SJSA1 (cell line): ENCODE results near the gene SPON1. TPM values are rescaled to one million over a fixed set of nuclear protein-coding genes. Genes with fewer than 3 reads are reported as not detected.
A peak's percentile ranks its signal among the peaks of the same experiment; 100 is the strongest.
"Not testable (repeated sequence)": the region's sequence is repeated elsewhere in the genome, so short reads cannot be mapped to it uniquely, and the experiment has no call there.

Experiments used
- DNase-seq, 2 experiments: peaks; one replicate each; pipeline ENCODE4 v3.0.0-alpha.2; 2015 to 2020; ENCODE audit warnings: low spot score in 2 of 2, low read depth in 1 of 2
- H3K27ac ChIP-seq: fragments of 250-450 bp; sonication (Bioruptor Pico); 2 replicates; pipeline ENCODE4 v1.5.1; 2020; ENCODE audit warnings: mild to moderate bottlenecking, moderate library complexity
- H3K27me3 ChIP-seq: fragments of 250-450 bp; sonication (Bioruptor Pico); replicated peaks from 2 replicates; pipeline ENCODE4 v1.5.1; 2020; ENCODE audit warnings: mild to moderate bottlenecking, moderate library complexity
- H3K36me3 ChIP-seq: fragments of 250-450 bp; sonication (Bioruptor Pico); 2 replicates; pipeline ENCODE4 v1.5.1; 2020; ENCODE audit warnings: mild to moderate bottlenecking
- H3K4me1 ChIP-seq: fragments of 250-450 bp; sonication (Bioruptor Pico); replicated peaks from 2 replicates; pipeline ENCODE4 v1.6.1; 2021; ENCODE audit warnings: mild to moderate bottlenecking
- H3K4me3 ChIP-seq: fragments of 250-450 bp; sonication (Bioruptor Pico); 2 replicates; pipeline ENCODE4 v1.5.1; 2020; ENCODE audit warnings: mild to moderate bottlenecking
- H3K9me3 ChIP-seq: fragments of 250-450 bp; sonication (Bioruptor Pico); replicated peaks from 2 replicates; pipeline ENCODE4 v1.5.1; 2020; ENCODE audit warnings: mild to moderate bottlenecking
- total RNA-seq: library from RNA; depleted of rRNA; stranded (reverse); fragments of >200 nt; shearing (Covaris generic); gene quantifications from 2 replicates; pipeline ENCODE4 v1.2.3, GENCODE V29; 2014

The SPON1 gene
- total RNA-seq, 1 experiment from 2014 or later, result 24.6 TPM

DNA sequence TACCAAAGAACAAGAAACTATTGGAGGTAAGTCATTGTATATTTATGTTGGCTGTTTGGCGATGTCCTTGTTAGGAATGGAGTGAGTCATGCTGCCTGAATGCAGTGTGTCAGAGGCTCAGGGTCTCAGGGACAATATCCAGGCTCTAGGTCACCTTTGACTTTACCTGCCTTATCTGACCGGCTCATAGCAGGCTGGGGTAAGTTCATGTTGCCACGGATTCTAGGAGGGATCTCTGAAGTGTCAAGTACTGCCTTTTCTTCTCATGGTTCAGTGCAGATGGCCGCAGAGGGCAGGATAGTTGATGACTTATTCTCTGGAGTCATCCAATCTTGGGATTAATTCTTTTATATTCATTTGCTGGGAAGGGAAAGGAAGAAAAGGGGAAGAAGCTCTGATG, 53.2 kb downstream of the SPON1 start:
- no peaks in the 10 kb centered on the region for H3K36me3 ChIP-seq
- H3K4me1 ChIP-seq, result peaks cover 39% of the 10 kb centered on the region
- DNase-seq, result peak; percentile 76 to 84
- H3K27me3 ChIP-seq, result no peaks in the 10 kb centered on the region
- H3K9me3 ChIP-seq, result no peaks in the 10 kb centered on the region
- H3K4me3 ChIP-seq, result no peak overlapping the region
- peak overlapping the region; percentile 50 for H3K27ac ChIP-seq

DNA sequence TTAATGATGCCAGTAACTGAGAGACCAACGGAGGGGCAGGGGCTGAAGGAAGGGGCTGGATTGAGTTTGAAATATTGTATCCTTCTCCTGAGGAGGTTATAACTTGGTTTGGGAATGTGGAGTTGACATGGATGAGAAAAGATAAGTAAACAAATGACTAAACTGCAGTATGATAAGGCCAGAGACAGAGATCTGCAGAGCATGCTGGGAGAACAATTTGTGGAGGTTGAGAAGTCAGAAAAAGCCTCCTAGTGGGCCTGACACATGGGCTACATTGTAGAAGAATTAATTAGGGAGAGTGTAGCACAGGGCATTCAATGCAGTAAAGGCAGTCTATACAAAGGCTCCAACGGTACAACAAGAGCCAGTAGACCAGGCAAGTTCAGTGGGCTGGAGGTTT, 55.9 kb downstream of the SPON1 start:
- no peak for DNase-seq
- Histone ChIP-seq H3K4me1 (peaks cover 33% of the 10 kb centered on the region), H3K4me3 (no peak overlapping the region), H3K27me3 (no peaks in the 10 kb centered on the region), H3K27ac (no peak overlapping the region), H3K36me3 (no peaks in the 10 kb centered on the region), H3K9me3 (no peaks in the 10 kb centered on the region)

DNA sequence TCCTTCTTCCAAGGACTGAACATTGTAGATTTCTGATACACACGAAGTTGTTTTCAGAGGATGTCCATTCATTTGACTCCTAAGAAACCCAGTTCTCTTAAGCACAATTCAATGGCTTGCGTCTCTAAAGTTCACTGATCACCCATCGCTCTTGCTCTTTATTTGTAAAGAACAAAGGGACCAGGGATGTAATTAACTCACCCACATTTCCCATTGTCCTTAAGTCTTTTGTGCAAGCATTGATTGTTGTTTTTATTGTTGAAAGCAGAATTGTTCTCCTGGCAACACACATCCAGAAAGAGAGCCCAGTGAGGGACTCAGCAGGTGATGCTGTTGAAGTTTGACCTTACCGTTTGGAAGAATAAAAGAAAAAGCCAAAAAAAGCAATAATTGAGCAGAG, 59.2 kb downstream of the SPON1 start:
- H3K9me3 ChIP-seq, result no peaks in the 10 kb centered on the region
- no peaks in the 10 kb centered on the region for H3K36me3 ChIP-seq
- no peaks in the 10 kb centered on the region for H3K27me3 ChIP-seq
- H3K4me3 ChIP-seq, result no peak overlapping the region
- H3K4me1 ChIP-seq, result peaks cover 12% of the 10 kb centered on the region
- no peak for DNase-seq
- H3K27ac ChIP-seq, result no peak overlapping the region

DNA sequence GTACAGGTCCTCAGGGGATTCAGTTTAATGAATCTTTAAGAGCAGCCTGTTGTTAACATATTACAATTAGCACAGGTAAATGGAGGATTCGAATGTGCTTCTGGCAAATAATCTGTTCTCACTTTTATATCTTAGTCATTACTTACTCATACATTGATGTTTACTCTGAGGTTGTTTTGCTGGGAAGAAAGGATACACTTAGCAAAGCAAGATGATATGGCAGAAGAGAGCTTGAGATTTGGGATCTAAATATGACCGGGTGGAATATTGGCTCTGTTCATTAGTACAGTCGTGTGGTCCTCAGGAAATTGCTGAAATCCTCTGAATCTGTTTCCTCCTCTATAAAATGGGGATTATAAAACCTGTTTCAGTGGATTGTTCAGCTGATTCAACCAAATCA, 59.7 kb downstream of the SPON1 start:
- Histone ChIP-seq H3K4me3 (no peak overlapping the region), H3K27ac (no peak overlapping the region), H3K36me3 (no peaks in the 10 kb centered on the region), H3K4me1 (peaks cover 12% of the 10 kb centered on the region), H3K9me3 (no peaks in the 10 kb centered on the region), H3K27me3 (no peaks in the 10 kb centered on the region)
- DNase-seq, result no peak

DNA sequence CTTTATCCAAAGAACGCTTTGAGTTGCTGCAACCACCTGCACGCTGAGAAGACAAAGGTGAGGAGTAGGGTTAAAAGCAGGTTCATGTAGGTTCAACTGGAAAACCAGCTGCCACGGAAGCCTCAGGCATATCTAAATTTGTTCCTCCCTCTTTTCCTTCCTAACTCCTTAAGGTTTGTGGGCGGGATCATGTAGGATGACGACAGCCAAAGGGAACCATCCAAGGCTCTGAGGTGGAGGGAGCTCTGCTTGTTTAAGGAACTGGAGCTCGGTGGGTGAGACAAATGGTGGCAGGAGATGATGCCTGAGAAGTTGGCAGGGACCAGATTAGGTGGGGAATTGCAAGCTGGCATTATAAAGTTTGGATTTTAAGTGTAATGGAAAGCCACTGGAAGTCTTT, 60.3 kb downstream of the SPON1 start:
- no peak overlapping the region for H3K27ac ChIP-seq
- no peaks in the 10 kb centered on the region for H3K36me3 ChIP-seq
- H3K27me3 ChIP-seq, result no peaks in the 10 kb centered on the region
- peaks cover 12% of the 10 kb centered on the region for H3K4me1 ChIP-seq
- H3K9me3 ChIP-seq, result no peaks in the 10 kb centered on the region
- H3K4me3 ChIP-seq, result no peak overlapping the region
- no peak for DNase-seq

DNA sequence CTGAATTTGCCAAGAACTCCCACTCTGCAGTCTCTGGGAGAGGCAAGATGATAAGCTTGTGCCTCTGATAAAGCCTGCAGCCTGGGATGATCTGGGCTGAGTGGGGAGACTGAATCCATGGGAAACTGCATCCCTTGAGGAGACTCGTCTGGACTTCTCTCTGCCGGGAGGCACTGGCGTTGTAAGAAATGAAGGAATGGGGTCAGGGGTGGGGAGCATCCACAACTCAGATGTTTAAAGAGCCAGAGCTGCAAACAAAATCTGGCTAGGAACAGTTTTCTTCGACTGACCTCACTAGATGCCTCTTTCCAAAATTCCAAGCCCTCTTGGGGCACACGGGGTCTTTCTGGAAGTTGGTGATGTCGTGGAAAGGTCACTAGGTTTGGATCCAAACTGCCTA, 64.4 kb downstream of the SPON1 start:
- Histone ChIP-seq H3K27ac (no peak overlapping the region), H3K4me1 (peaks cover 14% of the 10 kb centered on the region), H3K27me3 (no peaks in the 10 kb centered on the region), H3K4me3 (no peak overlapping the region), H3K9me3 (no peaks in the 10 kb centered on the region), H3K36me3 (no peaks in the 10 kb centered on the region)
- DNase-seq, result no peak

DNA sequence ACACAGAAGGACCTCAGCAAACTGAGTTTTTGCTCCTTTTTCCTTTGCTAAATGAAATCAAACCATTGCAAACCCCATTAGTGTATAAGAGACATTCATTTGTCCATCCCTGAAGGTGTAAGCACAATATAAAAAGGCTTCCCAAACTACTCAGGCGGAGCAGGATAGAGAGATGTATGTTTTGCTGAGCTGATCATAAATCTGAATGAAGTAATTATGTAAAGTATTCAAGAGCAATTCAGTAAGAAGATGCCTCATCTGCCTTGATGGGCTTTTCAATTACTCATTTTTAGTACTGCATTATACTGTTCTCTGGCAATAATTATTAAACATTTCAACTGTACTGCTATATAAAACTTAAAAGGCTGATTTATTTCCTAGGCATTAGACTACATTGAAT, 65.0 kb downstream of the SPON1 start:
- DNase-seq, result no peak
- Histone ChIP-seq H3K9me3 (no peaks in the 10 kb centered on the region), H3K27me3 (no peaks in the 10 kb centered on the region), H3K27ac (no peak overlapping the region), H3K36me3 (no peaks in the 10 kb centered on the region), H3K4me1 (peaks cover 9% of the 10 kb centered on the region), H3K4me3 (no peak overlapping the region)

DNA sequence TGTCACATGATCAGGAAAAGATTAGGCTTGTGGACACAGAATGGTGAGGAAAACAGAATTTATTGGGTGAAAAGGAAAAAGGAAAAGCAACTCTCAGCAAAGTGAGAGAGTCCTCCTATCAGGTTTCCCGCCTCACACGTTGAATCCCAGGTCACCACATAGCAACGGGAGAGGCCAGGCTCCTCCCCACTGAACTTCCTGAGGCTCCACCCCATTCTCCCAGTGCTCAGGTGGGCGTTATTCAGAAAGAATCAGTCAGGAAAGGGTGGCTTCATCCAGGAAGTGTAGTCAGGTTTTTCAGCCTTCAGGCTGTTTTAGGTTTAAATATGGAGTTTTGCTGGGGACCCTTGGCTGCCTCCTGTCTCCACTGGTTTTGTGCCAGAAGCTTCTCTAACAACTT, 66.9 kb downstream of the SPON1 start:
- H3K4me1 ChIP-seq, result peaks cover 8% of the 10 kb centered on the region
- no peaks in the 10 kb centered on the region for H3K36me3 ChIP-seq
- no peak for DNase-seq
- H3K9me3 ChIP-seq, result no peaks in the 10 kb centered on the region
- no peaks in the 10 kb centered on the region for H3K27me3 ChIP-seq
- H3K4me3 ChIP-seq, result no peak overlapping the region
- no peak overlapping the region for H3K27ac ChIP-seq

DNA sequence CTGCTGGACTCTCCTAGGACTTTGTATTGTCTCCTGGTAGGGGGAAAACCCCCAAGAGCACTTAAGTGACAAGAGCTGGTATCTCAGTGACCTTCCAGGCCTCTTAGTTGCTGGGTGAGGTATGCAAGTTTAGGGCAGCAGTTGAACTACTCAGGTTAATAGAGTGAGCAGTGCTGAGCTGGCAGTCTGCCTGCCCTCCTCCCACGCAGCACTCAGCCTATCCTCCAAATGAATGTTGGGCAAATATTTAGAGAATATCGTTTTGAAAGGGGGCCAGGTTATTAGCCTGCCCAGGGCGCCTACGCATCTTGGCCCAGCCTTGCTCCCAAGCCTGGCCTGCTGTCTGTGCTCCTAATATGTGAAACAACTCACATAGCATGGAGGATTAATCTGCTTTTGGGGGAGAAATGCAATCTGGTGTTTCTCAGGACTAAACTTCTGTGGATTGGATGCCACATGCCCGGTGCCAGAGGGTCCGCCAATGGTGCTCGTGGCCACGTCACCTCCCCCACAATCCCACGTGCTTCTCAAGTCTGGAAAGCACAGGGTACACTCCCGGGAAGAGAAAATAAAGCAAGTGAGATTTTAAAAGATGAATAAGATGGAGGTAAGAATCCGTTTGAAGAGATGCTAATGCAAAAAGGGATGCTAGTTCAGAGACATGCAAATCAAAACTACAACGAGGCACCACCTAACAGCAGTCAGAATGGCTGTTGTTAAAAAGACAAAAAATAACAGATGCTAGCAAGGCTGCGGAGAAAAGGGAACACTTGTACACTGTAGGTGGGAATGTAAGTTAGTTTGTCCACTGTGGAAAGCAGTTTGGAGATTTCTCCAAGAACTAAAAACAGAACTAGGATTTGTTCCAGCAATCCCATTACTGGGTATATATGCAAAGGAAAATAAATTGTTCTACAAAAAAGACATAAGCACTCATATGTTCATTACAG, 67.7 kb downstream of the SPON1 start:
- Histone ChIP-seq H3K4me3 (no peak overlapping the region), H3K36me3 (no peaks in the 10 kb centered on the region), H3K9me3 (no peaks in the 10 kb centered on the region), H3K27ac (no peak overlapping the region), H3K4me1 (peaks cover 8% of the 10 kb centered on the region), H3K27me3 (no peaks in the 10 kb centered on the region)
- peak in 1 of 2 experiments; percentile 28 for DNase-seq

DNA sequence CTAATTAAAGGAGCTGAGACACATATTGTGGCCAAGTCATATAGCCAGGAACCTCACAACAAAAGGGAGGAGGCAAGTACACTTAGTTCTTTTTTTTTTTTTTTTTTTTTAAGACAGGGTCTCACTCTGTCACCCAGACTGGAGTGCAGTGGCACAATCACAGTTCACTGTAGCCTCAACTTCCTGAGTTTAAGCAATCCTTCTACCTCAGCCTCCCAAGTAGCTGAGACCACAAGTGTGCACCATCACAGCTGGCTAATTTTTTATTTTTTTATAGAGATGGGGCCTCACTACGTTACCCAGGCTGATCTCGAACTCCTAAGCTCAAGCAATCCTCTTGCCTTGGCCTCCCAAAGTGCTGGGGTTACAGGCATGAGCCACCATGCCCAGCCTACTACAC, 73.0 kb downstream of the SPON1 start:
- not testable (repeated sequence) for H3K27ac ChIP-seq, H3K27me3 ChIP-seq, H3K36me3 ChIP-seq, DNase-seq, H3K4me1 ChIP-seq, H3K4me3 ChIP-seq, H3K9me3 ChIP-seq

DNA sequence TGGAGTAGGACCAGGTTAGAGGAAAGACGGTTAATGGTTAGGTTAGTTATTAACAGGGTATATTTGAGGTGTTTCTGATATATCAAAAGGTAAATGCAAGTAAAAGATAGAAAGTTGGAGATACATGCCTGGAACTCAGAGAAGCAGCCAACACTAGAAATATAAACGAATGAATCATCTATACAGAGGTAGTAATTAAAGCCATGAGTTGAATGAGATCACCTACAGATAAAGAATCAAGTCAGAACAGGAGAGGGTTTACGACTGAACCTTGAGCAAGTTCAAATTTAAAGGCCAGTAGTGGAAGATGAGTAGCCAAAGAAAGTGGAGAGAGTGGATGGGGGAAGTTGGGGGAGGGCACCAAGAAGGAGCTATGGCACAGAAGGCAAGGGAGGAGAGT, 73.9 kb downstream of the SPON1 start:
- no peak overlapping the region for H3K27ac ChIP-seq
- H3K36me3 ChIP-seq, result no peaks in the 10 kb centered on the region
- H3K9me3 ChIP-seq, result no peaks in the 10 kb centered on the region
- H3K4me3 ChIP-seq, result no peak overlapping the region
- no peak for DNase-seq
- no peaks in the 10 kb centered on the region for H3K27me3 ChIP-seq
- H3K4me1 ChIP-seq, result no peaks in the 10 kb centered on the region

DNA sequence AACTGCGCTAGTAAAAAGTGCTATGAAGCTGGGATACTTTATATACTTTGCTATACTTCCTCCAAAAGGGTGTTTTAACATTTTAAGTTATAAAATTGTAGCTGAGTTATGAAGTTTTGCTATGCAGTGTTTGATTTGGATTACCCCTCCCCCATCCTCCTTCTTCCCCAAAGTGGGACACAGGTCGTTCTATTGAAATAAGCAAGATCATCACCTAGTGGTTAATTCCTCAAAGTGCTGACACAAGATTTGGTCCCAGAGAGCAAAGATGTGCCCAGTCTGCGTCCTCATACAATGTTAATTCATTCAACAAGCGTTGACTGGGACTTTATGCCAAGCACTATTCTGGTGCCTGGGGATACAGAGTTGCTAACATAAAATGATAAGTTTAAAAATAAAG, 78.5 kb downstream of the SPON1 start:
- Histone ChIP-seq H3K4me1 (no peaks in the 10 kb centered on the region), H3K27me3 (no peaks in the 10 kb centered on the region), H3K36me3 (no peaks in the 10 kb centered on the region), H3K9me3 (no peaks in the 10 kb centered on the region), H3K4me3 (no peak overlapping the region), H3K27ac (no peak overlapping the region)
- no peak for DNase-seq

DNA sequence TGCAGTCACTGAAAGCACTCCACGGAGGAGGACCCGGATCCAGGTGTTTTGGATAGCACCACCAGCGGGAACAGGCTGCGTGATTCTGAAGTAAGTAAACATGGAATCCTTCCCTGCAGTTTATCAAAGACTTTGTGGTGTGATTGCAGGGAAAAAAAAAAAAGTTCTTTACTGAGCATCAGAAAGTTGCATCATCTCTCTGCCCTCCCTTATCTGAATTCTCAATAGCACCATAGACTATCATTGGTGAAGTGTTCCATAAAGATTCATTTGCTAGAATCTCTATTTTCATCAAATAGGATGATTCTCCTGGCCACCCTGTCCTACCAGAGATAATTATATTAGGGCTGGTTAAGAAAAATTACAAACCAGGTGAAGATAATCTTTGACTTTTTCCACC, 79.0 kb downstream of the SPON1 start:
- DNase-seq, result no peak
- H3K27ac ChIP-seq, result no peak overlapping the region
- H3K4me3 ChIP-seq, result no peak overlapping the region
- H3K27me3 ChIP-seq, result no peaks in the 10 kb centered on the region
- no peaks in the 10 kb centered on the region for H3K9me3 ChIP-seq
- H3K36me3 ChIP-seq, result no peaks in the 10 kb centered on the region
- no peaks in the 10 kb centered on the region for H3K4me1 ChIP-seq

DNA sequence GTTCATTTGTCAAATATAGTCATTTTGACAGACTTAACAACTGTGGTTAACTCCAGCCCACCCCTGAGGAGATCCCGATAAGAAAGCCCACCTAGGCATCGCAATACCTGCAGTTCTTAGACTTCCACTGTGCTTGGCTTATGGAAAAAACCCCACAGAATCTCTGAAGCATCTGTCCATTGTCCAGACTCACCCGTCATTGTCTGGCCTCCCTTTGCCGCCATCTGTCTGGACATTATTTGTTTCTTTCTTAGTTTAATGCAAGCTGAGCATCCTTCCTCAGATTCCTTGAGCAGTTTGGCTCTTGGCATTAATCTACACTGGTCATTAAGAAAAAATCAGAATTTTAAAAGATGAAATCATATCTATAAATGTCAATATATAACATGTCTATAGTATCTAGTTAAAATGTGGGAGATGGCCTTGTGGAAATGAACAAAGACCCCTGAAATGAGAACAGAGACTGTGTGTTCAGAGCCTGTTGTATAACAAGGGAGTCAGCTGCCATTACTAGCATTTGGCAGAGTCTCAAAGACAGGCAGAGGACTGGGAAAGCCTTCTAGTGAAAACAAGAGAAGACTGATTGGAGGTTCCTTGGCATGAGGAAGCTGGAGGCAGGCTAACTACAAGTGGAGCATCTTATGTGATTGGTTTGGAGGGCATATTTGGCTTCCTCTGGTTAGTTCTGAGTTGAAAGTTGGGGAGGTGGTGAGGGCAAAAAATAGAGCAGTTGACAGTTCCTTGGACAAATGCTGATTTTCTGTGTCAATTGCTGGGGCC, 80.4 kb downstream of the SPON1 start:
- no peak overlapping the region for H3K4me3 ChIP-seq
- H3K9me3 ChIP-seq, result no peaks in the 10 kb centered on the region
- no peaks in the 10 kb centered on the region for H3K36me3 ChIP-seq
- no peaks in the 10 kb centered on the region for H3K27me3 ChIP-seq
- no peak for DNase-seq
- H3K4me1 ChIP-seq, result no peaks in the 10 kb centered on the region
- no peak overlapping the region for H3K27ac ChIP-seq
